Stimulated activated CD4-positive, alpha-beta T cell treated with anti-CD3 and anti-CD28 coated beads, TNF-alpha, amount 100 ng/mL, for 48 hours (primary cell): ENCODE results near the gene CLEC4G.
A peak's percentile ranks its signal among the peaks of the same experiment; 100 is the strongest.

ENCODE experiments used
- DNase-seq, 3 donors: peaks; one replicate each; pipeline ENCODE4 v3.0.0-alpha.2; 2020; ENCODE audit warnings: low read depth in 3 of 3

Gene CLEC4G

GRCh38 chr19:7729211-7729610, 2.7 kb downstream of the CLEC4G start:
- DNase-seq: no peak

- DNase-seq: no peak
These were observed 6.1 kb downstream of the CLEC4G start for GRCh38 chr19:7725791-7726190.

- DNase-seq: no peak
These were observed 9.7 kb downstream of the CLEC4G start for GRCh38 chr19:7722231-7722651.

GRCh38 chr19:7720351-7720750, 11.6 kb downstream of the CLEC4G start:
- no peak for DNase-seq

- no peak for DNase-seq
These were observed 13.2 kb downstream of the CLEC4G start for GRCh38 chr19:7718668-7719067.

GRCh38 chr19:7716762-7717161, 15.1 kb downstream of the CLEC4G start:
- no peak for DNase-seq

- DNase-seq: no peak
These were observed 16.2 kb downstream of the CLEC4G start for GRCh38 chr19:7715671-7716070.

GRCh38 chr19:7710616-7711015, 21.3 kb downstream of the CLEC4G start:
- DNase-seq: no peak

GRCh38 chr19:7709932-7710460, 21.9 kb downstream of the CLEC4G start:
- DNase-seq: no peak

GRCh38 chr19:7706955-7707456, 24.9 kb downstream of the CLEC4G start:
- no peak for DNase-seq

- DNase-seq: no peak
These were observed 25.5 kb downstream of the CLEC4G start for GRCh38 chr19:7706188-7706954.

GRCh38 chr19:7705387-7706187, 26.3 kb downstream of the CLEC4G start:
- peak; percentile 46 to 68 (median 51) for DNase-seq

GRCh38 chr19:7704280-7705060, 27.4 kb downstream of the CLEC4G start:
- no peak for DNase-seq

- DNase-seq: no peak
These were observed 28.6 kb downstream of the CLEC4G start for GRCh38 chr19:7703332-7703731.

- no peak for DNase-seq
These were observed 30.1 kb downstream of the CLEC4G start, which contains the start of gene FCER2 for GRCh38 chr19:7701654-7702457. Gene FCER2, minus strand, starts transcription at chr19:7702131. Its CDS starts 2,371 bp downstream, at chr19:7699760.

- no peak for DNase-seq
These were observed 30.8 kb downstream of the CLEC4G start for GRCh38 chr19:7701049-7701653.

- peak in 2 of 3 donors; percentile 38 to 54 for DNase-seq
These were observed 32.2 kb downstream of the CLEC4G start for GRCh38 chr19:7699417-7700401.

- no peak for DNase-seq
These were observed 32.9 kb downstream of the CLEC4G start for GRCh38 chr19:7699003-7699402.

GRCh38 chr19:7698583-7698982, 33.3 kb downstream of the CLEC4G start:
- DNase-seq: no peak
